GM23338 (cell line): ENCODE data around the gene TIMM17A. TPM values are rescaled to one million over a fixed set of nuclear protein-coding genes. Genes with fewer than 3 reads are reported as not detected.

Source experiments
- ATAC-seq: fragments of 200-7000 bp; cut with Tn5 transposase; 3 replicates; pipeline ENCODE4 v1.9.1; 2020
- DNase-seq: peaks from one replicate; pipeline ENCODE4 v3.0.0-alpha.2; 2015; ENCODE audit warnings: low spot score
- H2AFZ ChIP-seq: fragments of 200-600 bp; sonication (generic); 2 replicates; pipeline ENCODE4 v1.8.0; 2016; ENCODE audit warnings: antibody characterized with exemption, mild to moderate bottlenecking, moderate library complexity
- H3F3A ChIP-seq: fragments of 200-600 bp; sonication (generic); replicated peaks from 2 replicates; pipeline ENCODE4 v1.8.0; 2017; ENCODE audit warnings: antibody characterized with exemption, mixed run types, low read depth
- H3K27ac ChIP-seq: fragments of 200-600 bp; sonication (generic); 2 replicates; pipeline ENCODE4 v1.6.1; 2016; ENCODE audit warnings: low read depth
- H3K27me3 ChIP-seq: fragments of 200-600 bp; sonication (generic); 2 replicates; pipeline ENCODE4 v1.8.0; 2016; ENCODE audit warnings: mild to moderate bottlenecking, mixed run types, moderate library complexity; ENCODE audit not compliant: insufficient read depth
- H3K36me3 ChIP-seq: fragments of 200-600 bp; sonication (generic); 2 replicates; pipeline ENCODE4 v1.8.0; 2016; ENCODE audit warnings: mild to moderate bottlenecking; ENCODE audit not compliant: insufficient read depth
- H3K4me1 ChIP-seq: fragments of 200-600 bp; sonication (generic); 2 replicates; pipeline ENCODE4 v1.8.0; 2016; ENCODE audit warnings: mild to moderate bottlenecking, moderate library complexity; ENCODE audit not compliant: insufficient read depth
- H3K4me2 ChIP-seq: fragments of 200-600 bp; sonication (generic); 2 replicates; pipeline ENCODE4 v1.7.1; 2017; ENCODE audit warnings: mixed run types
- H3K4me3 ChIP-seq: fragments of 200-600 bp; sonication (generic); 2 replicates; pipeline ENCODE4 v1.6.1; 2016; ENCODE audit warnings: mixed run types
- H3K79me2 ChIP-seq: fragments of 200-600 bp; sonication (generic); replicated peaks from 2 replicates; pipeline ENCODE4 v1.8.0; 2017; ENCODE audit warnings: mild to moderate bottlenecking; ENCODE audit not compliant: insufficient read depth
- H3K9me2 ChIP-seq: fragments of 200-600 bp; sonication (generic); 2 replicates; pipeline ENCODE4 v1.8.0; 2017; ENCODE audit not compliant: insufficient read depth
- H4K20me1 ChIP-seq: fragments of 200-600 bp; sonication (generic); replicated peaks from 2 replicates; pipeline ENCODE4 v1.8.0; 2017; ENCODE audit warnings: mild to moderate bottlenecking; ENCODE audit not compliant: insufficient read depth
- H3K27ac Mint-ChIP-seq: 2 replicates; pipeline ENCODE4 v1.8.0; 2020; ENCODE audit warnings: inconsistent platforms, mild to moderate bottlenecking, moderate library complexity, mixed read lengths
- H3K27me3 Mint-ChIP-seq: 3 replicates; pipeline ENCODE4 v1.8.0; 2022; ENCODE audit warnings: low read depth, mild to moderate bottlenecking, moderate library complexity, mixed read lengths, inconsistent platforms; ENCODE audit not compliant: insufficient read depth, poor library complexity
- H3K36me3 Mint-ChIP-seq: 3 replicates; pipeline ENCODE4 v1.8.0; 2021; ENCODE audit warnings: low read depth, mild to moderate bottlenecking, inconsistent platforms, moderate library complexity, mixed read lengths
- H3K4me1 Mint-ChIP-seq: 3 replicates; pipeline ENCODE4 v1.8.0; 2020; ENCODE audit warnings: mild to moderate bottlenecking, inconsistent platforms, mixed read lengths
- H3K4me3 Mint-ChIP-seq: 3 replicates; pipeline ENCODE4 v1.8.0; 2021; ENCODE audit warnings: moderate library complexity, mild to moderate bottlenecking, inconsistent platforms, mixed read lengths
- H3K9me3 Mint-ChIP-seq: 3 replicates; pipeline ENCODE4 v1.8.0; 2020; ENCODE audit warnings: moderate library complexity, mild to moderate bottlenecking, inconsistent platforms, mixed read lengths
- CREB1 ChIP-seq: fragments of 250-450 bp; sonication (Bioruptor Pico); IDR thresholded peaks from 2 replicates; pipeline ENCODE4 v1.5.0; 2020; ENCODE audit warnings: low read depth, mild to moderate bottlenecking, moderate library complexity
- EZH2phosphoT487 ChIP-seq: fragments of 200-600 bp; sonication (generic); IDR thresholded peaks from one replicate; pipeline ENCODE4 v1.8.1; 2018; ENCODE audit warnings: antibody characterized with exemption; ENCODE audit not compliant: unreplicated experiment
- JUNB ChIP-seq: IDR thresholded peaks from one replicate; pipeline ENCODE4 v1.6.1; 2016; ENCODE audit warnings: antibody characterized with exemption; ENCODE audit not compliant: unreplicated experiment
- POLR2AphosphoS5 ChIP-seq: IDR thresholded peaks from 2 replicates; pipeline ENCODE4 v1.6.1; 2016; ENCODE audit warnings: antibody characterized with exemption, low read depth
- REST ChIP-seq: IDR thresholded peaks from one replicate; pipeline ENCODE4 v1.6.1; 2018; ENCODE audit warnings: antibody characterized with exemption; ENCODE audit not compliant: unreplicated experiment
- STAT1 ChIP-seq: IDR thresholded peaks from one replicate; pipeline ENCODE4 v1.6.1; 2016; ENCODE audit warnings: antibody characterized with exemption; ENCODE audit not compliant: unreplicated experiment
- ZNF114 ChIP-seq: fragments of 250-450 bp; sonication (Bioruptor Pico); IDR thresholded peaks from 2 replicates; pipeline ENCODE4 v1.5.0; 2020; ENCODE audit warnings: mild to moderate bottlenecking, moderate library complexity
- ZNF331 ChIP-seq: fragments of 250-450 bp; sonication (Bioruptor Pico); IDR thresholded peaks from 2 replicates; pipeline ENCODE4 v1.5.0; 2020; ENCODE audit warnings: low read depth, mild to moderate bottlenecking, moderate library complexity
- polyA plus RNA-seq: library from polyadenylated mRNA; unstranded; fragments of >200 nt; fragmentation: Nextera tagmentation; extraction: Ambion mirVana; gene quantifications from 2 replicates; pipeline ENCODE4 v1.2.1, GENCODE V29; 2016
- total RNA-seq: library from RNA; depleted of rRNA; stranded (reverse); fragments of >200 nt; shearing (Covaris generic); gene quantifications from 2 replicates; pipeline ENCODE4 v1.2.3, GENCODE V29; 2014
- TF ChIP-seq, protein P1 (sequence below), 2 experiments: fragments of 200-600 bp in 1 of 2; sonication (generic) in 1 of 2; conservative IDR thresholded peaks; 2 replicates each; pipeline versions ENCODE4 v1.5.1 to v1.6.1; 2016 to 2017; ENCODE audit warnings: antibody characterized with exemption in 2 of 2, low read depth in 2 of 2, mild to moderate bottlenecking in 2 of 2, moderate library complexity in 1 of 2

Gene TIMM17A
- total and polyA plus RNA-seq, 2 experiments from 2014 or later: 38.5 to 60.0 TPM

DNA sequence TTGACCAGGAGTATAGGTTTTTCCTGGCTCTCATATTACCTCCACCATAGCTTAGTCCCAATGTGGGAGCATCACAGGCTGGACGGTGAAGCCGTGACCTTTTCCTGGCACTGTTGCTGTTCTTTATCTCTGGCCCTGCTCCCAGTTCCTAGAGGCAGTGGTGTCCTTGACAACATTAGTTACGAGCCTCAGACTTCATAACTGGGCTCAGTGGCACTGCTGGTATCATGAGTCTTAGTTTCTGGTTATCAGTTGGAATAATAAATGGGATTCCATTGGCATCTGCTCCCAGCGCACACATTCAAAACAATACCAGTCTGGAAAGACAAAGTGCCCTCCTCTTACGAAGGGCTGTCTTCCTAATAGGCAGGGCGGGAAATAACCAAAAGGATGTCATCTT is 35.1 kb downstream of the TIMM17A start (continued):
- TF ChIP-seq REST (no peak), ZNF114 (no peak), EZH2phosphoT487 (no peak), STAT1 (no peak), ZNF331 (CRISPR knock-in tag) (no peak)

DNA sequence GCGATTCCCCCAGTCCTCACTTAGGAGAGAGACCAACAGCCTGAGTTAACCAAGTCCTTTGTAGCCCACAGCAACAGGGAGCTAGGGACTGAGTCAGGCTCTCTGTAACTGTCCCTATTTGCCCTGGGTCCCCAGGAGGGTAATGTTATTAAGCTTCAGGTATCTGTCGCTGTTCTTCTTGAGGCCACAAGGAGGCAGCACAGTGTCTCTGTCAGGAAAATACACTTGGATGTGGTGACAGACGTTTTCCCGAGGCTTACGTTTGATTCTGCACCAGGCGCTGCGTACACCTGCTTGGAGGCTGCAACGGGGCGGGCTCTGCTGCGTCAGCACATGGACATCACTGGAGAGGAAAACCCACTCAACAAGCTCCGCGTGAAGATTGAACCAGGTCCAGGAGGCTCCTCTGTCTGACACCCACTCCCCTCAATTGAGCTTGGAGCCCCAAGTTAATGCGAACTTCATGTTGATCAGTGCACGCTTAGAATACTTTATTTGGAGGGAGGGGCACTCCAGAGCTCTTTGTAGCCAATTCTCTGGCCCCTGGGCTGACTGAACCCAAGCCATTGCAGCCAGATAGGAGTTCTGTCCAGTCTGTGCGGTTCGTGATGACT is 44.4 kb downstream of the TIMM17A start:
- peaks cover 35% of the 10 kb centered on the region; the same call in 1 of the 2 replicates for H3K36me3 ChIP-seq
- no peaks in the 10 kb centered on the region for H3K27me3 ChIP-seq
- H3K9me3 Mint-ChIP-seq: no peaks in the 10 kb centered on the region
- H2AFZ ChIP-seq: no peak overlapping the region
- H4K20me1 ChIP-seq: no peaks in the 10 kb centered on the region; the same call in 1 of the 2 replicates
- H3K79me2 ChIP-seq: no peaks in the 10 kb centered on the region
- H3K4me3 Mint-ChIP-seq: no peak overlapping the region
- H3K4me3 ChIP-seq: no peak overlapping the region
- H3K4me2 ChIP-seq: no peak overlapping the region
- peak; percentile 96 for ATAC-seq
- peaks cover 3% of the 10 kb centered on the region for H3K27me3 Mint-ChIP-seq
- H3K27ac ChIP-seq: no peak overlapping the region
- TF ChIP-seq CREB1 (CRISPR knock-in tag) (peak; percentile 30; the same call in 1 of the 2 replicates), POLR2AphosphoS5 (0 out of 2 replicates have a peak, but pooled peaks have one; percentile 2), JUNB (no peak)
- TF ChIP-seq, protein P1, sequence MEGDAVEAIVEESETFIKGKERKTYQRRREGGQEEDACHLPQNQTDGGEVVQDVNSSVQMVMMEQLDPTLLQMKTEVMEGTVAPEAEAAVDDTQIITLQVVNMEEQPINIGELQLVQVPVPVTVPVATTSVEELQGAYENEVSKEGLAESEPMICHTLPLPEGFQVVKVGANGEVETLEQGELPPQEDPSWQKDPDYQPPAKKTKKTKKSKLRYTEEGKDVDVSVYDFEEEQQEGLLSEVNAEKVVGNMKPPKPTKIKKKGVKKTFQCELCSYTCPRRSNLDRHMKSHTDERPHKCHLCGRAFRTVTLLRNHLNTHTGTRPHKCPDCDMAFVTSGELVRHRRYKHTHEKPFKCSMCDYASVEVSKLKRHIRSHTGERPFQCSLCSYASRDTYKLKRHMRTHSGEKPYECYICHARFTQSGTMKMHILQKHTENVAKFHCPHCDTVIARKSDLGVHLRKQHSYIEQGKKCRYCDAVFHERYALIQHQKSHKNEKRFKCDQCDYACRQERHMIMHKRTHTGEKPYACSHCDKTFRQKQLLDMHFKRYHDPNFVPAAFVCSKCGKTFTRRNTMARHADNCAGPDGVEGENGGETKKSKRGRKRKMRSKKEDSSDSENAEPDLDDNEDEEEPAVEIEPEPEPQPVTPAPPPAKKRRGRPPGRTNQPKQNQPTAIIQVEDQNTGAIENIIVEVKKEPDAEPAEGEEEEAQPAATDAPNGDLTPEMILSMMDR (conservative IDR thresholded peaks at IDR 0.05; ENCODE audit: low read depth in 2 of 2): peak; percentile 82 to 94
- H3K4me1 Mint-ChIP-seq: no peaks in the 10 kb centered on the region; the same call in 1 of the 3 replicates
- H3K4me1 ChIP-seq: no peaks in the 10 kb centered on the region
- DNase-seq: peak; percentile 90
- no peak overlapping the region for H3K27ac Mint-ChIP-seq
- no peaks in the 10 kb centered on the region for H3K9me2 ChIP-seq
- peaks cover 13% of the 10 kb centered on the region; the same call in 1 of the 2 replicates for H3F3A ChIP-seq
- peaks cover 82% of the 10 kb centered on the region for H3K36me3 Mint-ChIP-seq
